Skeletal muscle cell (primary cell): Measurements from ENCODE around the gene QRICH1.

Experiments used
- DNase-seq: peaks from one replicate; pipeline ENCODE4 v3.0.0-alpha.2; 2010; ENCODE audit warnings: low read depth
- H3K4me3 ChIP-seq: 2 replicates; pipeline ENCODE4 v1.5.1; 2011; ENCODE audit warnings: low read depth, mild to moderate bottlenecking, control low read depth, low read length, moderate library complexity

Gene QRICH1

GRCh38 chr3:48983096-48983495 is 110.8 kb downstream of the QRICH1 start:
- no peak for DNase-seq
- no peak overlapping the region for H3K4me3 ChIP-seq

- DNase-seq, result no peak
- H3K4me3 ChIP-seq, result no peak overlapping the region
These were observed 111.2 kb downstream of the QRICH1 start for GRCh38 chr3:48982686-48983085.

- DNase-seq, result no peak
- no peak overlapping the region for H3K4me3 ChIP-seq
These were observed 111.9 kb downstream of the QRICH1 start for GRCh38 chr3:48982016-48982415.

- DNase-seq, result no peak
- no peak overlapping the region for H3K4me3 ChIP-seq
These were observed 113.6 kb downstream of the QRICH1 start for GRCh38 chr3:48980295-48980694.
